Measurements from ENCODE around the gene GAST. TPM values are rescaled to one million over a fixed set of nuclear protein-coding genes. Genes with fewer than 3 reads are reported as not detected.

The GAST gene
- total RNA-seq, 1 experiment from 2014 or later = not detected

- Histone ChIP-seq H2AFZ (ENCODE audit: low read depth, low read length, poor library complexity, severe bottlenecking) (no peak overlapping the region), H3K36me3 (ENCODE audit: control insufficient read depth in 1 of 2, insufficient read depth in 2 of 2, low read length in 2 of 2) (peaks cover 12 to 18% of the 10 kb centered on the region in 2 experiments; a peak in 3 of 4 replicates), H3K27me3 (ENCODE audit: insufficient read depth, low read length) (no peaks in the 10 kb centered on the region), H3K4me3 (replicated peaks in 1 of 2; ENCODE audit: low read depth in 1 of 2, low read length in 2 of 2) (no peak overlapping the region), H3K4me1 (ENCODE audit: control insufficient read depth in 1 of 2, insufficient read depth in 2 of 2, low read length in 2 of 2) (no peaks in the 10 kb centered on the region), H4K20me1 (ENCODE audit: insufficient read depth) (peaks cover 3% of the 10 kb centered on the region; the same call in 1 of the 2 replicates), H3K9me2 (ENCODE audit: insufficient read depth) (no peaks in the 10 kb centered on the region), H3K9me3 (ENCODE audit: control insufficient read depth in 1 of 2, insufficient read depth in 1 of 2, low read depth in 1 of 2, low read length in 2 of 2) (no peaks in the 10 kb centered on the region), H3K79me2 (ENCODE audit: insufficient read depth, low read length) (peaks cover 3% of the 10 kb centered on the region; the same call in 1 of the 2 replicates), H3K9ac (ENCODE audit: low read length) (no peak overlapping the region), H3K27ac (ENCODE audit: low read depth, low read length) (no peak overlapping the region), H3K4me2 (ENCODE audit: low read length) (no peak overlapping the region)
- RAD21 ChIA-PET (ENCODE audit: low non-redundant PET in 1 of 2, low total read pairs in 2 of 2, uncharacterized antibody in 2 of 2, unreplicated experiment in 2 of 2) = no interaction called here
- DNase-seq (ENCODE audit: low read depth, low spot score) = peak; percentile 53
- BruUV-seq (replicated peaks) = no TSS peak
- peak; percentile 51 for ATAC-seq
- CTCF ChIA-PET = interaction anchor here (0.7 to 1.8 kb wide), 12 partner anchors 10 to 840 kb away, joined by 3 to 27 read pairs (median 4); partner anchors contain the start of genes GAST, JUP and NAGLU
- TF ChIP-seq CTCF (IDR thresholded peaks at IDR 0.05 in 2 of 3, conservative IDR thresholded peaks at IDR 0.05 in 1 of 3; ENCODE audit: borderline replicate concordance in 1 of 3, insufficient read depth in 1 of 3, low read depth in 2 of 3, low read length in 2 of 3) (peak; percentile 53 to 84 (median 80); a peak in 5 of 6 replicates), RAD21 (IDR thresholded peaks at IDR 0.05; ENCODE audit: low read depth) (peak; percentile 52), ZBTB33 (IDR thresholded peaks at IDR 0.05; ENCODE audit: extremely low read depth, insufficient replicate concordance, low read length) (no peak)
- POLR2A ChIA-PET = interaction anchor here (0.6 to 0.7 kb wide), 3 partner anchors 12 to 34 kb away, joined by 3 to 4 read pairs (median 3); no protein-coding TSS in a partner anchor
- intact Hi-C loops (cut with micrococcal nuclease) = no loop called here
Observed at GRCh38 chr17:41695954-41696757, 16.0 kb upstream of the GAST start.

Measured in HCT116 (cell line).